Measurements from ENCODE around the gene GPR146.

The GPR146 gene

GRCh38 chr7:1079546-1079945 lies 35.2 kb downstream of the GPR146 start:
- no peak for DNase-seq

- DNase-seq: no peak
Measured at GRCh38 chr7:1080252-1080920, 36.0 kb downstream of the GPR146 start.

GRCh38 chr7:1080921-1081255 lies 36.5 kb downstream of the GPR146 start:
- no peak for DNase-seq

- DNase-seq: no peak
Measured at GRCh38 chr7:1081336-1081735, 37.0 kb downstream of the GPR146 start.

GRCh38 chr7:1081931-1082401 lies 37.6 kb downstream of the GPR146 start:
- DNase-seq: peak; percentile 34

GRCh38 chr7:1083729-1084657 lies 39.6 kb downstream of the GPR146 start:
- DNase-seq: no peak

GRCh38 chr7:1085266-1085665 lies 40.9 kb downstream of the GPR146 start:
- no peak for DNase-seq

- DNase-seq: peak; percentile 13
Measured at GRCh38 chr7:1085910-1086421, 41.6 kb downstream of the GPR146 start.

GRCh38 chr7:1086588-1087464 lies 42.5 kb downstream of the GPR146 start:
- peak; percentile 68 for DNase-seq

GRCh38 chr7:1087465-1087814 lies 43.1 kb downstream of the GPR146 start:
- DNase-seq: peak; percentile 43

- DNase-seq: peak; percentile 59
Measured at GRCh38 chr7:1087952-1088920, 43.9 kb downstream of the GPR146 start, which contains the start of gene GPER1. Gene GPER1, plus strand, starts transcription at chr7:1088113. Its CDS starts 3,616 bp downstream, at chr7:1091729.

- DNase-seq: no peak
Measured at GRCh38 chr7:1090236-1090635, 45.9 kb downstream of the GPR146 start.

- DNase-seq: peak; percentile 13
Measured at GRCh38 chr7:1090686-1091643, 46.6 kb downstream of the GPR146 start.

GRCh38 chr7:1091644-1092027 lies 47.3 kb downstream of the GPR146 start:
- no peak for DNase-seq

GRCh38 chr7:1092161-1092632 lies 47.9 kb downstream of the GPR146 start:
- DNase-seq: no peak

GRCh38 chr7:1092806-1093501 lies 48.6 kb downstream of the GPR146 start:
- DNase-seq: no peak

- no peak for DNase-seq
Measured at GRCh38 chr7:1093502-1093843, 49.1 kb downstream of the GPR146 start.

- DNase-seq: no peak
Measured at GRCh38 chr7:1093916-1094508, 49.7 kb downstream of the GPR146 start.

GRCh38 chr7:1094870-1095269 lies 50.5 kb downstream of the GPR146 start:
- DNase-seq: no peak

Measured in EL (cell line).